RKO (cell line): Measurements from ENCODE around the gene FOXI3.
"Not testable (repeated sequence)": the region's sequence is repeated elsewhere in the genome, so short reads cannot be mapped to it uniquely, and the experiment has no call there.

ENCODE experiments used
- DNase-seq: peaks from one replicate; pipeline ENCODE4 v3.0.0-alpha.2; 2016; ENCODE audit warnings: low spot score

The FOXI3 gene

GRCh38 chr2:88442061-88442460, 10.4 kb downstream of the FOXI3 start:
- no peak for DNase-seq

- no peak for DNase-seq
These were observed 15.5 kb downstream of the FOXI3 start for GRCh38 chr2:88437010-88437409.

DNA sequence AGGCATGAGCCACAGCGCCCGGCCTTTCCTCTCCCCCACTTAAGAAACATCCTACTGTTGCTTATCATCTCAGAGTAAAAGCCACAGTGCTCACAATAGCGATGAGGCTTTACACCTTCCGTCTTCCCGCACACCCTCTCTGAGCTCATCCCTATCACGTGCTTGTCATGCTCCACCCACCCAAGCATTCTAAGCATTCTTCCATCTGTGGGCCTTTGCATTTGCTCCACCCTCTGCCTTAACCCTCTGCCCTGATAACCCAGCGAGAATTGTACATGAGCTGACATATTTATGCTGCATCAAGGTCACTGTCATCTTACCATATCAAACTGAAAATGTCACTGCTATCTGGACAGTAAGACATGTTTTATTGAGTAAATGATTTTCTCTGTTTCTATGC, 22.6 kb downstream of the FOXI3 start:
- no peak for DNase-seq

DNA sequence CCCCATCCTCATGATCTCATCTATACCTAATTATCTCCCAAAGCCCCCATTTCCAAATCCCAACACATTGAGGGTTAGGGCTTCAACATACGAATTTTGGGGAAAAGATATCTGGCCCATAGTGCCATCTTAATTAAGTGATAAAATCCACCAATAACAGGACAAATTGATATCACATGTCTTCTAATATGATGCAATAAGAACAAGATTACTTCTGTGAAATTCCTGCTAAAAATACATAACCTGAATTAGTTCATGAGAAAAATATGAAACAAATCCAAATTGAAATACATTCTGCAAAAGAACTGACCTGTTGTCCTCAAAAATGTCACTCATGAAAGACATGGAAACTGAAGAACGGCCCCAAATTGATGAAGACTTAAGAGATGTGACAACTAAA, 28.8 kb downstream of the FOXI3 start:
- no peak for DNase-seq

DNA sequence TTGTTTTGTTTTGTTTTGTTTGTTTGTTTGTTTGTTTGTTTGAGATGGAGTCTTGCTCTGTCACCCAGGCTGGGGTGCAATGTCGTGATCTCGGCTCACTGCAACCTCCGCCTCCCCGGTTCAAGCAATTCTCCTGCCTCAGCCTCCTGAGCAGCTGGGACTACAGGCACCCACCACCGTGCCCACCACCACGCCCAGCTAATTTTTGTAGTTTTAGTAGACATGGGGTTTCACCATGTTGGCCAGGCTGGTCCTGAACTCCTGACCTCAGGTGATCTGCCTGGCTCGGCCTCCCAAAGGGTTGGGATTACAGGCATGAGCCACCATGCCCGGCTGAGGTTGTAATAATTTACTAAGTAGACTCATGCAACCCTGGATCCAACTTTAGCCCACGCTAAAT, 33.4 kb downstream of the FOXI3 start:
- not testable (repeated sequence) for DNase-seq

DNA sequence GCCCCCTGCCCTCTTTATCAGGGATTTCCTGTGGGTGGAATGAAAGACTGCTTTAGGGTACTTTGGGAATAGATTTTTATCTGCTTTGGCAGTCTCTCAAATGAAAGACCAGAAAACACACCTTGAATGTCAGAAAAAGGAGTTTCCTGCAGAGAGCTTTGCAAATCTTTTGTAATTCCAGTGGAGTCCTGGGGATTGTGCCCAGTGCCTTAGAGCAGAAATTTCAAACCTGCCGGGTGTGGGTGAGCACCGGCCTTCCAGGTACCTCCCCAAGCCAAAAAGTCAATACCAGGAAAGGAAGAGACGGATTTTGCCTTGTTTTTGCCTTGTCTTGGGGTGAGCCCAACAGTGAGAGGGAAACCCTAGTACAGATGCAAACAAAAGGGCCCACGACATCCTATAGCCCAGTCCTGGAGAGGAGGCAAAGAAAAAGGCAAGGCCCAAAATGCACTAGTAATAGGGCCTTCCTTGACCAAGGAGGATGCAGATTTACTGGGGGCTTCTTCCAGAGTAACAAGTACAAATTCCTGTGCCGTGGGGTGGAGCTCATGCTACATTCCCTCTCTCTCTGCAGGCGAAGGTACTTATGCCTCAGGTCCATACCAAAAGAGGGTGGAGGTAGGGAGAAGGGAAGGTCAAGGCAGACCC, 36.4 kb downstream of the FOXI3 start:
- DNase-seq = no peak

GRCh38 chr2:88408870-88409269, 43.6 kb downstream of the FOXI3 start:
- DNase-seq = not testable (repeated sequence)

- DNase-seq = no peak
These were observed 52.3 kb downstream of the FOXI3 start for GRCh38 chr2:88400037-88400767.

GRCh38 chr2:88398180-88398579, 54.3 kb downstream of the FOXI3 start:
- no peak for DNase-seq
